Nephron (organoid): Measurements from ENCODE around the gene CCDC40.

Experiments used
- H3K27ac Mint-ChIP-seq, 3 experiments: 2 replicates each; pipeline ENCODE4 v1.8.0; 2020; ENCODE audit warnings: mixed read lengths in 3 of 3, mild to moderate bottlenecking in 2 of 3, moderate library complexity in 1 of 3
- H3K27me3 Mint-ChIP-seq: 2 replicates; pipeline ENCODE4 v1.8.0; 2021; ENCODE audit warnings: low read depth, mild to moderate bottlenecking, moderate library complexity, mixed read lengths
- H3K36me3 Mint-ChIP-seq: 2 replicates; pipeline ENCODE4 v1.8.0; 2020; ENCODE audit warnings: low read depth, mixed read lengths
- H3K4me1 Mint-ChIP-seq: 2 replicates; pipeline ENCODE4 v1.8.0; 2020; ENCODE audit warnings: mixed read lengths
- H3K4me3 Mint-ChIP-seq, 3 experiments: 2 replicates each; pipeline ENCODE4 v1.8.0; 2020; ENCODE audit warnings: mild to moderate bottlenecking in 3 of 3, mixed read lengths in 3 of 3, moderate library complexity in 2 of 3
- H3K9me3 Mint-ChIP-seq: 2 replicates; pipeline ENCODE4 v1.8.0; 2020; ENCODE audit warnings: mixed read lengths
- CTCF ChIP-seq, 3 experiments: fragments of 200-600 bp; sonication (generic); IDR thresholded peaks; one replicate each; pipeline ENCODE4 v1.5.0; 2021; ENCODE audit warnings: antibody characterized with exemption in 3 of 3; ENCODE audit not compliant: unreplicated experiment in 3 of 3

Gene CCDC40

GRCh38 chr17:80110447-80110812 lies 74.0 kb downstream of the CCDC40 start:
- Mint-ChIP-seq H3K4me1 (peaks cover 8% of the 10 kb centered on the region), H3K27me3 (peaks cover 7% of the 10 kb centered on the region), H3K9me3 (peaks cover 8% of the 10 kb centered on the region), H3K27ac (no peak overlapping the region), H3K4me3 (no peak overlapping the region), H3K36me3 (peaks cover 16% of the 10 kb centered on the region)
- no peak for TF ChIP-seq CTCF (IDR thresholded peaks at IDR 0.05; ENCODE audit: unreplicated experiment in 3 of 3)

GRCh38 chr17:80110927-80111701 lies 74.7 kb downstream of the CCDC40 start:
- Mint-ChIP-seq H3K27ac (peak overlapping the region in 1 of 3 experiments; percentile 54), H3K4me3 (no peak overlapping the region), H3K36me3 (peaks cover 19% of the 10 kb centered on the region), H3K27me3 (peaks cover 5% of the 10 kb centered on the region), H3K9me3 (peaks cover 10% of the 10 kb centered on the region), H3K4me1 (peaks cover 2% of the 10 kb centered on the region)
- TF ChIP-seq CTCF (IDR thresholded peaks at IDR 0.05; ENCODE audit: unreplicated experiment in 3 of 3) = no peak

GRCh38 chr17:80111702-80112470 lies 75.4 kb downstream of the CCDC40 start:
- H3K9me3 Mint-ChIP-seq = peaks cover 10% of the 10 kb centered on the region
- H3K27me3 Mint-ChIP-seq = peaks cover 8% of the 10 kb centered on the region
- H3K4me3 Mint-ChIP-seq = no peak overlapping the region
- no peaks in the 10 kb centered on the region for H3K4me1 Mint-ChIP-seq
- no peak for TF ChIP-seq CTCF (IDR thresholded peaks at IDR 0.05; ENCODE audit: unreplicated experiment in 3 of 3)
- peak overlapping the region in 1 of 3 experiments; percentile 54 for H3K27ac Mint-ChIP-seq
- H3K36me3 Mint-ChIP-seq = peaks cover 19% of the 10 kb centered on the region

GRCh38 chr17:80112471-80113032 lies 76.1 kb downstream of the CCDC40 start:
- Mint-ChIP-seq H3K4me3 (no peak overlapping the region), H3K9me3 (peaks cover 10% of the 10 kb centered on the region), H3K4me1 (no peaks in the 10 kb centered on the region), H3K36me3 (peaks cover 19% of the 10 kb centered on the region), H3K27me3 (peaks cover 6% of the 10 kb centered on the region), H3K27ac (peak overlapping the region in 1 of 3 experiments; percentile 75)
- TF ChIP-seq CTCF (IDR thresholded peaks at IDR 0.05; ENCODE audit: unreplicated experiment in 3 of 3) = no peak

GRCh38 chr17:80113033-80113484 lies 76.6 kb downstream of the CCDC40 start:
- H3K4me1 Mint-ChIP-seq = no peaks in the 10 kb centered on the region
- no peak overlapping the region for H3K4me3 Mint-ChIP-seq
- peak overlapping the region in 1 of 3 experiments; percentile 75 for H3K27ac Mint-ChIP-seq
- TF ChIP-seq CTCF (IDR thresholded peaks at IDR 0.05; ENCODE audit: unreplicated experiment in 3 of 3) = no peak
- peaks cover 10% of the 10 kb centered on the region for H3K9me3 Mint-ChIP-seq
- peaks cover 6% of the 10 kb centered on the region for H3K27me3 Mint-ChIP-seq
- H3K36me3 Mint-ChIP-seq = peaks cover 19% of the 10 kb centered on the region
